ENCODE results near the gene SSX4. TPM values are rescaled to one million over a fixed set of nuclear protein-coding genes. Genes with fewer than 3 reads are reported as not detected.
"Not testable (repeated sequence)": the region's sequence is repeated elsewhere in the genome, so short reads cannot be mapped to it uniquely, and the experiment has no call there.

SSX4 gene
- total RNA-seq, 1 experiment from 2014 or later: not detected

DNA sequence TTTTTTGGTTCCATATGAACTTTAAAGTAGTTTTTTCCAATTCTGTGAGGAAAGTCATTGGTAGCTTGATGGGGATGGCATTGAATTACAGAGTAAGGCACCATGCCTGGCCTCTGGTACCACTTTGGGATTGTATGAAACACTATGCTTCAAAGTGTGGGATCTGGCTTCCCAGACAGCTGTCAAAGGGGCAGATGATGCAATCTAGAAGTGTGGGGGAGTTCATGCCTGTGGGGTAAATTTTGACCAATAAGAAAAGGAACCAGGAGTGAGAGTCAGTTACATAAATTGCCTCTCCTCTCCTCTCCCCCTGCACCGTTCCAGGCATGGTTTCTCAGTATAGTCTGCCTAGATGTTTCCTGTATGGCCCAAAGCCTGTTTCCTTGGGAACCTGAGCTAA lies 14.5 kb downstream of the SSX4 start:
- DNase-seq (ENCODE audit: low read depth, low spot score); ATAC-seq; POLR2A ChIA-PET; H3K4me3 ChIP-seq (replicated peaks in 1 of 2; ENCODE audit: low read depth in 1 of 2, low read length in 2 of 2); H3K36me3 ChIP-seq (ENCODE audit: control insufficient read depth in 1 of 2, insufficient read depth in 2 of 2, low read length in 2 of 2); H3K4me2 ChIP-seq (ENCODE audit: low read length); H3K79me2 ChIP-seq (ENCODE audit: insufficient read depth, low read length); CTCF ChIA-PET; H3K9me3 ChIP-seq (ENCODE audit: control insufficient read depth in 1 of 2, insufficient read depth in 1 of 2, low read depth in 1 of 2, low read length in 2 of 2); H3K27me3 ChIP-seq (ENCODE audit: insufficient read depth, low read length); H3K9ac ChIP-seq (ENCODE audit: low read length); H3K27ac ChIP-seq (ENCODE audit: low read depth, low read length); H2AFZ ChIP-seq (ENCODE audit: low read depth, low read length, poor library complexity, severe bottlenecking); intact Hi-C loops (cut with micrococcal nuclease); H3K4me1 ChIP-seq (ENCODE audit: control insufficient read depth in 1 of 2, insufficient read depth in 2 of 2, low read length in 2 of 2); H3K9me2 ChIP-seq (ENCODE audit: insufficient read depth); RAD21 ChIA-PET (ENCODE audit: low non-redundant PET in 1 of 2, low total read pairs in 2 of 2, uncharacterized antibody in 2 of 2, unreplicated experiment in 2 of 2); H4K20me1 ChIP-seq (ENCODE audit: insufficient read depth); BruUV-seq (replicated peaks): not testable (repeated sequence)

DNA sequence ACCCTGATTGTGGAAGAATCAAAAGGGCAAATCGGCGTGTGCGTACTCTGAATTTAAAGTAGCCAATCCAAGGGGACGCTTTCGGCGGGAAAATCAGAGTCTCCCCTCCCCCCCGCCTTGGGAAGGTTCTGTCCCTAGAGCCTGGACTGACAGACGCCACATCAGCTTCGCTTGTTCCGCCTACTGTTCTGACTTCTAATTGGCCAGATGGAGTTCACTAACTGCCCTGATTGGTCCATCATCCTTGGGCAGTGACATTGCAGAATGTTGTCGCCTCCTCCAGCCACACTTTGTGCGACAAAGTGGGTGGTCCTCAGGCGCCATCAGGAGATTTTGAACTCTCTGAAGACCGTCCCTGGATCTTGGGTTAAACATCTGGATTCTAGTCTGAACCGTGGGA lies 28.5 kb downstream of the SSX4 start, which contains the start of gene SSX4B:
Gene SSX4B (minus strand): TSS at position 101 of the 400 bp plus-strand sequence. CDS start 588 bp downstream, outside the sequence.
- H3K4me3 ChIP-seq (replicated peaks in 1 of 2; ENCODE audit: low read depth in 1 of 2, low read length in 2 of 2); H3K9ac ChIP-seq (ENCODE audit: low read length); BruUV-seq (replicated peaks); DNase-seq (ENCODE audit: low read depth, low spot score); H3K4me1 ChIP-seq (ENCODE audit: control insufficient read depth in 1 of 2, insufficient read depth in 2 of 2, low read length in 2 of 2); ATAC-seq; CTCF ChIA-PET; RAD21 ChIA-PET (ENCODE audit: low non-redundant PET in 1 of 2, low total read pairs in 2 of 2, uncharacterized antibody in 2 of 2, unreplicated experiment in 2 of 2); H2AFZ ChIP-seq (ENCODE audit: low read depth, low read length, poor library complexity, severe bottlenecking); H3K4me2 ChIP-seq (ENCODE audit: low read length); intact Hi-C loops (cut with micrococcal nuclease); H4K20me1 ChIP-seq (ENCODE audit: insufficient read depth); H3K9me2 ChIP-seq (ENCODE audit: insufficient read depth); POLR2A ChIA-PET; H3K79me2 ChIP-seq (ENCODE audit: insufficient read depth, low read length); H3K27me3 ChIP-seq (ENCODE audit: insufficient read depth, low read length); H3K9me3 ChIP-seq (ENCODE audit: control insufficient read depth in 1 of 2, insufficient read depth in 1 of 2, low read depth in 1 of 2, low read length in 2 of 2); H3K27ac ChIP-seq (ENCODE audit: low read depth, low read length); H3K36me3 ChIP-seq (ENCODE audit: control insufficient read depth in 1 of 2, insufficient read depth in 2 of 2, low read length in 2 of 2): not testable (repeated sequence)

- H3K9me2 ChIP-seq (ENCODE audit: insufficient read depth); BruUV-seq (replicated peaks); POLR2A ChIA-PET; RAD21 ChIA-PET (ENCODE audit: low non-redundant PET in 1 of 2, low total read pairs in 2 of 2, uncharacterized antibody in 2 of 2, unreplicated experiment in 2 of 2); H3K9ac ChIP-seq (ENCODE audit: low read length); intact Hi-C loops (cut with micrococcal nuclease); H3K27me3 ChIP-seq (ENCODE audit: insufficient read depth, low read length); DNase-seq (ENCODE audit: low read depth, low spot score); H2AFZ ChIP-seq (ENCODE audit: low read depth, low read length, poor library complexity, severe bottlenecking); H3K36me3 ChIP-seq (ENCODE audit: control insufficient read depth in 1 of 2, insufficient read depth in 2 of 2, low read length in 2 of 2); H3K4me1 ChIP-seq (ENCODE audit: control insufficient read depth in 1 of 2, insufficient read depth in 2 of 2, low read length in 2 of 2); H3K9me3 ChIP-seq (ENCODE audit: control insufficient read depth in 1 of 2, insufficient read depth in 1 of 2, low read depth in 1 of 2, low read length in 2 of 2); H3K4me3 ChIP-seq (replicated peaks in 1 of 2; ENCODE audit: low read depth in 1 of 2, low read length in 2 of 2); ATAC-seq; H3K4me2 ChIP-seq (ENCODE audit: low read length); H3K79me2 ChIP-seq (ENCODE audit: insufficient read depth, low read length); CTCF ChIA-PET; H4K20me1 ChIP-seq (ENCODE audit: insufficient read depth); H3K27ac ChIP-seq (ENCODE audit: low read depth, low read length): not testable (repeated sequence)
These were observed 43.8 kb downstream of the SSX4 start for GRCh38 chrX:48427027-48427716.

GRCh38 chrX:48429606-48430005 lies 46.3 kb downstream of the SSX4 start:
- H2AFZ ChIP-seq (ENCODE audit: low read depth, low read length, poor library complexity, severe bottlenecking); H3K9ac ChIP-seq (ENCODE audit: low read length); ATAC-seq; H3K36me3 ChIP-seq (ENCODE audit: control insufficient read depth in 1 of 2, insufficient read depth in 2 of 2, low read length in 2 of 2); H3K27me3 ChIP-seq (ENCODE audit: insufficient read depth, low read length); BruUV-seq (replicated peaks); H3K9me3 ChIP-seq (ENCODE audit: control insufficient read depth in 1 of 2, insufficient read depth in 1 of 2, low read depth in 1 of 2, low read length in 2 of 2); RAD21 ChIA-PET (ENCODE audit: low non-redundant PET in 1 of 2, low total read pairs in 2 of 2, uncharacterized antibody in 2 of 2, unreplicated experiment in 2 of 2); H3K27ac ChIP-seq (ENCODE audit: low read depth, low read length); H3K9me2 ChIP-seq (ENCODE audit: insufficient read depth); H3K4me1 ChIP-seq (ENCODE audit: control insufficient read depth in 1 of 2, insufficient read depth in 2 of 2, low read length in 2 of 2); POLR2A ChIA-PET; H4K20me1 ChIP-seq (ENCODE audit: insufficient read depth); H3K4me2 ChIP-seq (ENCODE audit: low read length); intact Hi-C loops (cut with micrococcal nuclease); H3K79me2 ChIP-seq (ENCODE audit: insufficient read depth, low read length); DNase-seq (ENCODE audit: low read depth, low spot score); CTCF ChIA-PET; H3K4me3 ChIP-seq (replicated peaks in 1 of 2; ENCODE audit: low read depth in 1 of 2, low read length in 2 of 2): not testable (repeated sequence)

Data from HCT116 (cell line).